ENCODE measurements around the gene KNDC1.
A peak's percentile ranks its signal among the peaks of the same experiment; 100 is the strongest.
"Not testable (repeated sequence)": the region's sequence is repeated elsewhere in the genome, so short reads cannot be mapped to it uniquely, and the experiment has no call there.

KNDC1 gene

DNA sequence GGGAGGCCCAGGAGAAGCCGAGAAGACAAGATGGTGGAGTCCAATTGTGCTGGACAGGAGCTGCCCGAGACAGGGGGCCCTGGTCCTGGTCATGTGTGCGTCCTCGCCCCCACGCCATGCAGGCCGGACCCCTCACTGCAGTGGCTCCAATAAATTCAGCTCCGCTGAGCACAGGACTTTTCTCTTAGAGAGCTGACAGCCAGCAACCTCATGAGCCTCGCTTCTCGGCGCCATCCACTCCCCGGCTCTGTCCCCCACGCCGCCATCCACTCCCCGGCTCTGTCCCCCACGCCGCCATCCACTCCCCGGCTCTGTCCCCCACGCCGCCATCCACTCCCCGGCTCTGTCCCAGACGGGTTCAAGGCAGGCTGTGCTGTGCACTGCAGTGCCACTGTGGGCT is 67.2 kb downstream of the KNDC1 start:
- no peak for DNase-seq

DNA sequence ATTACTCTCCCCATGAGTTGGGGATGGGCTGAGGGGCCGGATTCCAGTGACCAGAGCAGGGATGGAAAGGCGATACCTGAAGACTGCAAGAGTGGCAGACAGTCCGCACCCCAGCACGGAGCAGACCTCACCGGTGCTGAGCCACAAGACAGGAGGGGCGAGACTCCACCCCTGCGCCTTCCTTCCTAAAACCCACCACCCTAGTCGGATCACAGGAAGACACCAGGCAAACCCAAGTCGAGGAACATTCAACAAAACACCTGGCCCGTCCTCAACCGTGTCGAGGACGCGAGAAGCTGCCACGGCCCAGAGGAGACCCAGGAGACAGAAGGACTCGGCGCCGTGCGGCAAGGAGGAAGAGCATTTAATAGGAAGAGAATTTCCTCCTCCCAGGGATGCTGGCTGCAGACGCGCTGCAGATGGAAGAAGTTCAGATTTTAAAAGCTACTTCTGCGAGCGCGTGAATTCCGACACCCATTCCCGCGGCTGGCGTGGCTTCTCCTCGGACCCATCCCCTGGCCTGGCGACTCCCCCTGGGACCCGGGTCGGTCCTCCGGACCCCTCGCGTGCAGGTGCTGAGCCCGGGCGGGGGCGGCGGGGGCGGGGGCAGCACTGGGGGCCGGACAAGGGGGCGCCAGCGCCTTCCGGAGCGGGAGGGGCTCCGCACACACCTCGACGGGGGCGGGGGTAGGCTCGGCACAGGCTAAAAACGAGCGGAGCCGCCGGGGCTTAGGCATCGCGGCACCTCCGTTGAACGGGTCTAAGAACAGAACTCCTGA is 69.4 kb downstream of the KNDC1 start:
- no peak for DNase-seq

DNA sequence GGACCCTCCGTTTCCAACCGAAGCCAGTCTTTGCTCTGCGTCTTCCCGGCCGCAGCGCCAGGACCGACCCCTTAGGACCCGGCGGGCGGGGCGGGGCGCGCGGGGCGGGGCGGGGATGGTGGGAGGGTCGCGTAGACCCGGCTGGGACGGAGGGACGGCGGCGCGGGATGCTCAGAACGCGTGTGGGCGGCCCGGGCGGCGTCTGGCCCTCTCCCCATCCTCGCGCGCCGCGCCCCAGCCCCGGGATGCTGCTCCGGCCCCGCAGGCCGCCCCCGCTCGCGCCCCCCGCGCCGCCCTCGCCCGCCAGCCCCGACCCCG is 70.0 kb downstream of the KNDC1 start, which contains the start of gene UTF1:
Gene UTF1 (plus strand): TSS at position 174 of the 318 bp plus-strand sequence. CDS start 72 bp downstream, at position 246.
- no peak for DNase-seq

DNA sequence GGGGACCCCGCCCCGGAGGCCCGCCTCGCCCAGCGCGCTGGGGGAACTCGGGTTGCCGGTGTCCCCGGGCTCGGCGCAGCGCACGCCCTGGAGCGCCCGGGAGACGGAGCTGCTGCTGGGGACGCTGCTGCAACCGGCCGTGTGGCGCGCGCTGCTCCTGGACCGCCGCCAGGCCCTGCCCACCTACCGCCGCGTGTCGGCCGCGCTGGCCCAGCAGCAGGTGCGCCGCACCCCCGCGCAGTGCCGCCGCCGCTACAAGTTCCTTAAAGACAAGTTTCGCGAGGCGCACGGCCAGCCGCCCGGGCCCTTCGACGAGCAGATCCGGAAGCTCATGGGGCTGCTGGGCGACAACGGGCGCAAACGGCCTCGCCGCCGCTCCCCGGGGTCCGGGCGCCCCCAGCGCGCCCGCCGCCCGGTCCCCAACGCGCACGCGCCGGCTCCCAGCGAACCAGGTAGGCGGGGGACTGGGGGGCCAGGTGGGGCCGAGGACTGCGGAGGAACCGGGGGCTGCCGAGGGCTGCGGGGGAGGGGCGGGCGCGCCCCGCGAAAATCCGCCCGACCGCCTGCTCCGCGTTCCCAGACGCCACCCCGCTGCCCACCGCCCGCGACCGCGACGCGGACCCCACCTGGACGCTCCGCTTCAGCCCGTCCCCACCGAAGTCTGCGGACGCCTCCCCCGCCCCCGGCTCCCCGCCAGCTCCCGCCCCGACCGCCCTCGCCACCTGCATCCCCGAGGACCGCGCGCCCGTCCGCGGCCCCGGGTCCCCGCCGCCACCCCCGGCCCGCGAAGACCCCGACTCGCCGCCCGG is 70.6 kb downstream of the KNDC1 start:
- DNase-seq = no peak

DNA sequence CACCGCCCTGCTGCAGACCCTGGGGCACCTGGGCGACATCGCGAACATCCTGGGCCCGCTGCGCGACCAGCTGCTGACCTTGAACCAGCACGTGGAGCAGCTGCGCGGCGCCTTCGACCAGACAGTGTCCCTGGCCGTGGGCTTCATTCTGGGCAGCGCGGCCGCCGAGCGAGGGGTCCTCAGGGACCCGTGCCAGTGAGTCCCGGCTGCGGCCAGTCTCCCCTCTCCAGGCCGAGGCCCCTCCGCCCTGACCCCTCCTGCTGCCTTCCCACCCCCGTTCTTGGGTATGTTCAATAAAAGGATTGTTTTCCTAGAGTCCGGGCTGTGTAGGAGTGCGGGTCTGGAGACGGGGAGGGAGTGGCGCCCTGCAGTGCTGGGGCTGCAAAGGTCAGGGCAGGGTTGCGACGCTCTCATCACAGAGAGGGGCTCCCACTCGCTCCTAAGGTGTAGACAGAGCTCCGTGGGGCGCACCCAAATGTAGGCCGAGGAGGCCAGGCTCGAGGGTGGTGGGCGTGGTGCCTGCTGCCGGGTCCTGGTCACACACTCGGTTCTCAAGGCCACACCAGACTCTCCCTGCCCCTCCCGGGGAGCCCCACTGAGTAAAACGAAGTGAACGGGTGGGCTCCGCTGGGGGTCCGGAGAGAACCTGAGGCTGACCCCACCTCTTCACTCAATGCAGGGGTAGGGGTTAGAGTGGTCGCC is 71.4 kb downstream of the KNDC1 start:
- DNase-seq = no peak

DNA sequence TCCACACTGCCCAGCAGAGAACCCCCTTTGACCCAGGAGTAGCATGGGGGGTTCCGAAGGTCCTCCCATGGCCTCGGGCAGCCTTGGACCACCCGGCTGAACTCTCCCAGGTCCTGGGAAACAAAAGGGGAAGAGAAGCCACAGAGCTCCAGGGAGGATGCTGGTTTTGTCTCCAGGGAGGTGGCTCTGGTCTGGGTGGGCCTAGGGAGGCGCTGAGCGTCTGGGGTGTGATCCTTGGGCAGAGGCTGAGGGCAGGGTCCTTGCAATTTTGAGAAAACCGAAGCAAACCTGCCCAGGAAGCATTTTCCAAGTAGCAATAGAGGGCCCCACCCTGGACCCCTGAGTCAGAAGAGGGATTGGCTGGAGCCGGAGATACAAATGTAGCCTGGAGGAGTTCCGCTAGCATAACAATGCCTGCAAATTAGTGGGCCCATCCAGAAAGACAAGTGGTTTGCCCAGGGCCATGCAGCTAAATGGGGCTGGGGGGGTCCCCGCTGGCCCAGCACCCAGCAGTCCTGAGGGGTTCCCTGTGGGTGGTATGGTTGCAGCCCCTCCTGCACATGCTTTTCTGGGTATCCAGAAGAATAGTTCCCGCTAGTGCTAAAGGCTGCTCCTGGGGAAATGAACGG is 72.0 kb downstream of the KNDC1 start:
- no peak for DNase-seq

DNA sequence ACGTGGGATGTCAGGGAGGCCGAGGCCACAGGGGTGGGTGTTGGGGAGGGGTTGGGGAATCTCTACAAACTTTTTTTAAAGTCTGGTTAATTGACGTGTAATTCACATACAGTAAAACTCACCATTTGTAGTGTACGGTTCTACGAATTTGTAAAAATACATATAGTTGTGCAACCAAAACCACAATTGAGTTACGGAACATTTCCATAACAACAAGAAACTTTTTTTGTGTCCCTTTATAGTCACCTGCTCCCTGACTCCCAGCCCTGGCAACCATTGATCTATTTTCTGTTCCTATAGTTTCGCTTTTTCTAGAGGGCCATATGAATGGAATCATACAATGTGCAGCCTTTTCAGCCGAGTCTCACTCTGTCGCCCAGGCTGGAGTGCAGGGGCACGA is 74.8 kb downstream of the KNDC1 start:
- not testable (repeated sequence) for DNase-seq

DNA sequence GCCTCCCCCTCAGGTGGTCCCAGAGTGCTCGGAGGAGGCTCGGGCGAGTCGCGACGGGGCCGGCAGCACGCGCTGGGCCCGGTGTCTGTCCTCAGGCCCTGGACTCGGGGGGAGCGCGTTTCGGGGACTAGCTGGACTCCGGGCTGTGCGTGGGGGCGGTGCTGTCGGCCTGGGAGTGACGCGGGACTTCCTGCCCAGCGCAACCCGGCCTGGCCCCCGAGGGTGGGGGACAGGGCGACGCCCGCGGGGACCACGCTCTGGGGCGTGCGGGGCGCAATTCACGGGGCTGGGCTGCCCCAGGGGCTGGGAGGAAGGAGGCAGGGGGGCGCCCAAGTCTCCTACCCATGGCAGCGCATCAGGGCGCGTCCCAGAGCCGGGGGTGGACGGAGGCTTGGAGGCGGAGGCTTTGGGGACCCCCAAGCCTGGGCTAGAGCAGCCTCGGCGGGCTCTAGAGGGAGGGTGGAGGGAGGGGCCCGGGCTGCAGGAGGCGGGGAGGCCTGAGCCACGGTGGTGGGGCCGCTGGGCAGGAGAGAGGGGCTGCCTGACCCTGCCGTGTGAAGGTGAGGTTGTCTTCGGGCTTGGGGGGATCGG is 75.3 kb downstream of the KNDC1 start:
- DNase-seq = peak; percentile 24

DNA sequence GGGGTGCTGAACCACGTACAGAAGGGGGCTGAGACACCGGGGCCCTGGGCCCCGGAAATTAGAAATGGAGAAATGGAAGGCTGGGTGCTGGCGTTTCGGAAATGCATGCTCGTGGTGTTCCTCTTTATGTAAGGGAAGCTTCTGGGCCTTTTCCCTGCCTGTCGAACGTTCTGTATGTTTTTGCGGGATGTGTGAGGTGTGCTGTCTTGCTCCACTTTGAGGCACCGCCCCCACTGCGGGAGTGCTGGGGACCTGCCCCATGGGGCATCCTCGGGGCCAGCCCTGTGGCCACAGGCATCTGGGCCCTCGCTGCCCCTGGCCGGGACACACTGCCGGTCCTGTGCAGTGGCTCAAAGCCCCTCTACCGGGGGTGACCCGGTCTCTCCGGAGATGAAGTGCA is 75.9 kb downstream of the KNDC1 start:
- no peak for DNase-seq

DNA sequence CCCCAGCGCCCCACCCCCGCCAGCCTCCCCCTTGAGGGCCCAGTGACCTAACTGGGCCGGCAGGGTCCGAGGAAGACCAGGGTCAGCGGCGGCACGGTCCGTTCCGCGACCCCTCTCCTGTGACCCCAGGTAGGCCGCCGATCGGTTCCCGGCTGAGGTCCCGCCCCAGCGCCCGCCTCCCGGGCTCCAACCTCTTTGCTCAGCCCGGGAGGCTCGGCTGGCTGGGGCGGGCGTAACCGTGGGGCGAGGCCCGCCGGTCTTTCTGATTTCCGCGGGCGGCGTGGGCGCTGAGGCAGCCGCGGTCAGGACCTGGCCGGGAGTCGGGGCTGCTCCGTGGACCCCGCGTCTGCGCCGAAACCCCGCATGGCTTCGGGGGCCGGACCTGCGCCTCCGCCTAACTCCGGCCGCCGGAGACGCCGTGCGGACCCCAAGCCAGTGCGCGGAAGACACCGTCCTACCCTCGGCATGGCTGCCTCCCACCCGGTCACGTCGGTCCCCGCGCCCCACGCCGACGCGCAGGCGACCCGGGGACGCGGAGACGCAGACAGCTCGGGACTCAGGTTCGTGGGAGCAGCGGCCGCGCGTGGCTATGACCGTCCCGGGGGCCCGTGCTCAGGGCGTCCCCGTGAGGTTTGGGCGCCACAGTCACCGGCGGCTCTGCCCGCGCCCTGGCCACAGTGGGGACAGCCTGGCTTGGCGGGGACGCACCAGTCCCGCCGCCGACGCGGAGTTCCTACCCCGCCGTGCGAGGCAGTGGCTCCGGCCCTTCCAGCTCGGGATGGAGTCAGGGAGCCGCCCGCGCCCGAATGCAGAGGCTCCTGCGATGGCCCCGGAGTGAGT is 76.6 kb downstream of the KNDC1 start:
- peak; percentile 27 for DNase-seq

DNA sequence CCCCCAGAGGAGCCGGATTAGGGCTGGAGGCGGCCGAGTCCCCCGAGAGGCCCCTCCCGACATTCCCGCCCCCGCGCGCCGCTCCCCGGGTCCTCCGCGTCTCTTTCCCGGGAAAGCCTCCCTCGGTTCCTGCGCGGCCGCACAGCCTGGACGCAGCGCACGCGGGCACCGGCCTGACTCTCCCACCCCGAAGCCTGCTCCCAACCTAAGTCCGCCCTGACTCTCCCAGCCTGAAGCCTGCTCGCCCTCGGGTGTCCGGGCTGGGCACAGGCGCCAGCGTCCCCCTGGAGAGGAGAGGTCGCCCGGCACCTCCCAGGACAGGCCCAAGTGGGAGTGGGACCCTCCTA is 77.2 kb downstream of the KNDC1 start:
- no peak for DNase-seq

DNA sequence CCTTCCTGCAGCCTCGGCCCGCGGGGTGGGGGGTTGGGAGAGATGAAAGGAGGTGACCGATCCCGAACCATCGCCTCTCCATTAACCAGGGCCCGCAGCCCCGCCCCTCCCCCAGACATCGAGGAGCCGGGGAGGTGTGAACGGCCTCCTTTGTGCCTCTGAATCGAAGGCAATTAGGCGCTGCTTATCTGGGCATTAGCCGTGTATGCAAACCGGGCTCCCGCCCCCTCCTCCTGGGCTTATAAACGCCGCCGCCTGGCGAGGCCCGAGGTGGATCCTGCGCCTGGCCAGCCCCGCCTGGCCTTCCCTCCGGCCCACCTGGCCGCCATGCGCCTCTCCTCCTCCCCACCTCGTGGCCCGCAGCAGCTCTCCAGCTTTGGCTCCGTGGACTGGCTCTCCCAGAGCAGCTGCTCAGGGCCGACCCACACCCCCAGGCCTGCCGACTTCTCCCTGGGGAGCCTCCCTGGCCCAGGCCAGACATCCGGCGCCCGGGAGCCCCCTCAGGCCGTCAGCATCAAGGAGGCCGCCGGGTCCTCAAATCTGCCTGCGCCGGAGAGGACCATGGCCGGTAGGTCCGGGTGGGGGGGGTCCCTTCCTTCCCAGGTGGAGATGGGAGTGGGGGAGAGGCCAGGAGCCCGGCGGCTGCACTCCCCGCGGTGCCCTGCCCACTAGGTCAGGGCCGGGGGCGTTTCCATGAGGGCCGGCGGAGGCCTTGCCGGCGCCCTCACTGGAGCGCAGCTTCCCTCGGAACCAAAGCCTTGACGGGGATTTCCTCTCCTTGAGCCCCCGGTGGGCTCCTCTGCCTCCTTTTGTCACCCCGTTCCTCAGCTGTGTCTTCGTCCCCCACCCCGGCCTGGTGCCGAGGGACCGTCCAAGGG is 77.8 kb downstream of the KNDC1 start, which contains the start of gene VENTX:
Gene VENTX (plus strand): TSS at position 268 of the 878 bp plus-strand sequence. CDS start 60 bp downstream, at position 328.
- no peak for DNase-seq

DNA sequence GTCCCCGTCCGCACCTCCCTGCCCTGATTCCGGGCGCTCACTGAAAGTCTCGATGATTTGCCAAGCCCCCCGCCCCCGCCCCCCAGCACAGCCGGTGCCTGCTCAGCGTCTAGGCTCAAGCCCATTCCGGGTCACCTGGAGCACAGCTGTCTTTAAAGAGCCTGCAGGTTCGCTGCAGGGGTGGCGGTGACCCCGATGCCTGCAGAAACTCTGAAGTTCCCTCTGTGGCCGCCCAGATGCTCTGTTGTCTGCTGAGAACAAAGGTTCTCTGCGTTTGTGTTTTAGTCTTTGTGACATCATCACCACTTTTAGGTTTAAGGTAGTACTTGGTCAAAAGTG is 78.4 kb downstream of the KNDC1 start:
- DNase-seq = no peak

DNA sequence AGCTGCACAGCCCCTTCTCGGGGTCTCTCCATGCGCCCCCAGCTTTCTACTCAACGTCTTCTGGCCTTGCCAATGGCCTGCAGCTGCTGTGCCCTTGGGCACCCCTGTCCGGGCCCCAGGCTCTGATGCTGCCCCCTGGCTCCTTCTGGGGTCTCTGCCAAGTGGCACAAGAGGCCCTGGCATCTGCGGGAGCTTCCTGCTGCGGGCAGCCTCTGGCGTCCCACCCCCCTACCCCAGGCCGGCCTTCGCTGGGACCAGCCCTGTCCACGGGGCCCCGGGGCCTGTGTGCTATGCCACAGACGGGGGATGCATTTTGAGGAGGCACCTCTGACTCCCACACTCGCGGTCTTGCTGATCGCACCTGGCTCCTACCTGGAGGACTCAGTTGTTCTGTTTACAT is 80.0 kb downstream of the KNDC1 start:
- no peak for DNase-seq

DNA sequence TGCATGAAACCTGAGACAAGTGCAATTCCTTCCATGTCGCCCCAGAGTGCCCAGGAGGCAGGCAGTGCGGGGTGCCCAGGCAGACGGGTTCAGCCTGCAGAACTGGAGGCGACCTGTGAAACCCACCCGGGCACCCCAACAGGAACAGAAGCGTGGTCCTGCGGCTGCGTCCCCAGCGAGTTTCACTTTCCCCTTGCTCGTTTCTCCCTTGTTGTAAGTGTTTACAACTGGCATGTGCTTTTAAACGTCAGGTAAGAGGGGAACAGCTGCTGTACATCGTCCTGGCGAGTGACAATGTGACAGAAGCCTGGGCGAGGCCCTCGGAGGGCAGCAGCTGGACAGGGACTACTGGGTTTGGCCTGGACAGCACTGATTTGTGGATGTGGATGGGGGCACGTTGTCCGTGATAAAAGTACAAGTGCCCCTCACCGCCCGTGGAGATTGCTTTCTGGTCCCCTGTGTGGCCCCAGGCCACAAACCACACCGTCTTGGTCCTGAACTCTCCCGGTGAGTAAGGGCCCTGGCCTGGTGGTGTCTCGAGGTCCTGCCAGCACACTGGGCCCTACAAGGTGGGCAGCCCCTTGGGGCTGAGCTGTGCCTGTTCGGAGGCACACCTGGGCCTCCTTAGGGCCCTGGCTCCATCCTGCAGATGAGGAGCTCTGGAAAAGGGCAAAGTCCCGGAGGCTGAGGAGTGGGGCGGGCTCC is 81.6 kb downstream of the KNDC1 start:
- peak; percentile 29 for DNase-seq

DNA sequence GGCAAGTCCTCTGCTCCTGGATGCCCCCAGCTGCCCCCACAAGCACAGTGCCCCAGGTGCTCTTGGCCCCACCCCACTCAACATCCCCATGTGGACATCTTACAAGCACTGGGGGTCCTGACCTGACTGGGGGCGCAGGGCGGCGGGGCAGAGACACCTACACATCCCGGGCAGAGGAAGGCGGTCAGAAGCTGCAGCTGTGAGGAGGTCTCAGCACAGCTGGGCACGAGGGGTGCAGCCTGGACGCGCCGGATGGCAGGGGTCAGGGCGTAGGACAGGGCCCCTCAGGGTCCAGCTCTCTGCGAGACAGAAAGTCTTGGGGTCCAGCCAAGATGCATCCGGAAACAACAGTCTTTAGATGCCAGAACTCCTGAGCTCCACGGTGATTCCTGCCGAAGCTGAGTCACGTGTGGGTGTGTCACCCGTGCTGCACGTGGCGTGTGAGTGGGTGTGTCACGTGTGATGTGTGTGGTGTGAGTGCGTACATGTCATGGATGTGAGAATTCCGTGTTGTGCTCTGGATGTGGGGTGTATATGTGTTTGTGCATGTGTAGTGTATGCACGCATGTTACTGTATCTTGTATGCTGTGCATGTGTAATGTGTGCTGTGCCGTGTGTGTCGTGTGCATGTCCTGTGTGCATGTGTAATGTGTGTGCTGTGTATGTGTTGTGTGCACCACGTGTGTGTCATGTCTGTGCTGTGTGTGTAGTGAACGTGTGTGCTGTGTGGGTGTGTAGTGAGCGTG is 82.8 kb downstream of the KNDC1 start:
- DNase-seq = no peak

DNA sequence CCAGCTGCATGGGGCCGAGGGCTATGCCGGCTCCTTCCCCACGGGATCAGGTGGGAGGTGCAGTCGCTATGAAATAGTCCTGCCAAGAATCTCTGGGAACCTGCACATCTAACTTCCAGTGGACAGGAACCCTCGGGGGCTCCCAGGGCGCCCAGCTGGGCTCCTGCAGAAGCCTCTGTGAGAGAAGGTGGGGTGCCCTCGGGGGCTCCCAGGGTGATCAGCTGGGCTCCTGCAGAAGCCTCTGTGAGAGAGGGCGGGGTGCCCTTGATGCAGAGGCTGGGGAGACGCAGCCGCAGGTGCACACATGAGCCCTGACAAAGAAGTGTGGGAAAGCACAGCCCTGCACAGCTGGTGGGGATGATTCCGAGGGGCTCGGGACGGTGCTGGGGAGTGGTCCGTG is 83.6 kb downstream of the KNDC1 start:
- DNase-seq = no peak

DNA sequence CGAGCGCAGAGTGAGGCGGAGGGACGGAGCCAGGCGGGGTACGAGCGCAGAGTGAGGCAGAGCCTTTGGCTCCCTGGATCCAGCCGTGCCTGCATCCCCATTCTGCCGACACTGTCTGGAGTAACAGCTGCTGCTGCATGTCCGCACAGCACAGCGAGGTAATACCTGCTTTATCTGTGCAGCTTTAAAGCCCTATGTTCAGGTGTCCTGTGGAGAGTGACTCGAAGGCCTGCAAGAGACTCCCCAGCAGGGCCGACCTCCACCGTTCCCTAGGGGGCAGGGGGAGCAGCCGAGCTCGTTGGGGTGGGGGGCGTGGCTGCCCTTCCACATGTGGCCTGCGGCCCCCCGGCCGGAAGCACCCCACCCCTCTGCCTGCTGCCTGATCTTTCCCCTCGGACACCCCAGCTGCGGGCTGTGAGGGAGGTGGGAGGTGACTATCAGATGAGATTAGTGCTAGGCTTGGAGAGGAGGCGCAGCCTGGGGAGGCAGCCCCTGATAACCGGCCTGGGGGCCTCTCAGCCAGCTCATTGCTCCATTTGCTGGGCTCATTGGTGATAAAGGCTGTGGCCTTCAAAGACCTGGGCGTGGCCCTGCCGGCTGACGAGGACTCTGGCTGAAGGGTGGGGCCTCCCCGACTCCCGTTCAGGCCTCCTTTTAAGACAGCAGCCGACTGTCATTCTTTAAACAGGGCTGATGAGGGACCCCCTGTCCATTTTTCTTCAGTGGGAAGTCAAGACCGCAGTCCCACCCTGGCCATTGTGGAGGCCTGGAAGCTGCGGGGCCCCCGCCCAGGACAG is 85.6 kb downstream of the KNDC1 start:
- no peak for DNase-seq

DNA sequence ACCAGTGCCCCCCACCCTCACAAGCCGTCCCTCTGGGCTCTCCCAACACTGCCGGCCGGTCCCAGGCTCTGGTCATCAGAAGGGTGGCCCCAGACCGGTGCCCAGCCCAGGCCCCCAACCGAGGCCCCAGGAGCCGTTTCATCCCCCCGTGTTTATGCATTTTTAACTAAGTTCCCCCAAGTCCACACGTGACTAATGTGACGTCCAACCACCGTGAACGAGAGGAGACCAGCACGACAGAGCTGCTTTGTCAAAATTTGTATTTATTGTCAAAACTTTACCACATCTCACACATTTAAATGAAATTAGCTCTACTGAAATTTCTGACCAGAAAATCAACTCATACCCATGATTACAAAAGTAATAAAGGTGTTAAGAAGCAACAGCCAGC is 86.2 kb downstream of the KNDC1 start:
- DNase-seq = no peak

All from CD4-positive, alpha-beta T cell treated with Interleukin-6 for 4 hours (primary cell).